ENCODE data around the gene TRAIP.
A peak's percentile ranks its signal among the peaks of the same experiment; 100 is the strongest.

The TRAIP gene

GRCh38 chr3:49813497-49814174 is 42.7 kb downstream of the TRAIP start, which contains the start of gene UBA7:
TSS of gene UBA7 (minus strand) at chr3:49813953. CDS start at chr3:49813787, 166 bp downstream.
- no peak for DNase-seq

- no peak for DNase-seq
These were observed 43.4 kb downstream of the TRAIP start for GRCh38 chr3:49812916-49813496.

GRCh38 chr3:49807431-49808114 is 48.8 kb downstream of the TRAIP start:
- DNase-seq, result no peak

- no peak for DNase-seq
These were observed 49.5 kb downstream of the TRAIP start for GRCh38 chr3:49806850-49807249.

- no peak for DNase-seq
These were observed 50.3 kb downstream of the TRAIP start for GRCh38 chr3:49805897-49806701.

- no peak for DNase-seq
These were observed 51.0 kb downstream of the TRAIP start for GRCh38 chr3:49805367-49805782.

- DNase-seq, result no peak
These were observed 52.0 kb downstream of the TRAIP start for GRCh38 chr3:49804141-49805041.

- DNase-seq, result peak in 1 of 4 experiments; percentile 20
These were observed 52.8 kb downstream of the TRAIP start for GRCh38 chr3:49803465-49804140.

- peak; percentile 60 to 86 (median 78) for DNase-seq
These were observed 53.5 kb downstream of the TRAIP start, which contains the start of gene INKA1 for GRCh38 chr3:49802719-49803464. TSS of gene INKA1 (plus strand) at chr3:49803261. CDS start at chr3:49803393, 132 bp downstream.

GRCh38 chr3:49801160-49801559 is 55.2 kb downstream of the TRAIP start:
- DNase-seq, result no peak

GRCh38 chr3:49799761-49800160 is 56.6 kb downstream of the TRAIP start, which contains the start of gene CDHR4:
TSS of gene CDHR4 (minus strand) at chr3:49799873. CDS start at chr3:49799812, 61 bp downstream.
- DNase-seq, result no peak

- no peak for DNase-seq
These were observed 57.3 kb downstream of the TRAIP start for GRCh38 chr3:49799105-49799504.

- DNase-seq, result no peak
These were observed 61.1 kb downstream of the TRAIP start for GRCh38 chr3:49794926-49795905.

- DNase-seq, result no peak
These were observed 61.9 kb downstream of the TRAIP start for GRCh38 chr3:49794431-49794830.

- DNase-seq, result no peak
These were observed 62.8 kb downstream of the TRAIP start for GRCh38 chr3:49793486-49794085.

- DNase-seq, result no peak
These were observed 63.8 kb downstream of the TRAIP start for GRCh38 chr3:49792371-49793150.

GRCh38 chr3:49791571-49791970 is 64.8 kb downstream of the TRAIP start:
- no peak for DNase-seq
